HG02970 (cell line): ENCODE results near the gene SPTBN4.

Source experiments
- ATAC-seq: cut with Tn5 transposase; IDR thresholded peaks from one replicate; pipeline ENCODE4 v1.9.1; 2021; ENCODE audit warnings: mild to moderate bottlenecking, moderate library complexity, moderate number of reproducible peaks; ENCODE audit not compliant: unreplicated experiment, low FRiP score

SPTBN4 gene

DNA sequence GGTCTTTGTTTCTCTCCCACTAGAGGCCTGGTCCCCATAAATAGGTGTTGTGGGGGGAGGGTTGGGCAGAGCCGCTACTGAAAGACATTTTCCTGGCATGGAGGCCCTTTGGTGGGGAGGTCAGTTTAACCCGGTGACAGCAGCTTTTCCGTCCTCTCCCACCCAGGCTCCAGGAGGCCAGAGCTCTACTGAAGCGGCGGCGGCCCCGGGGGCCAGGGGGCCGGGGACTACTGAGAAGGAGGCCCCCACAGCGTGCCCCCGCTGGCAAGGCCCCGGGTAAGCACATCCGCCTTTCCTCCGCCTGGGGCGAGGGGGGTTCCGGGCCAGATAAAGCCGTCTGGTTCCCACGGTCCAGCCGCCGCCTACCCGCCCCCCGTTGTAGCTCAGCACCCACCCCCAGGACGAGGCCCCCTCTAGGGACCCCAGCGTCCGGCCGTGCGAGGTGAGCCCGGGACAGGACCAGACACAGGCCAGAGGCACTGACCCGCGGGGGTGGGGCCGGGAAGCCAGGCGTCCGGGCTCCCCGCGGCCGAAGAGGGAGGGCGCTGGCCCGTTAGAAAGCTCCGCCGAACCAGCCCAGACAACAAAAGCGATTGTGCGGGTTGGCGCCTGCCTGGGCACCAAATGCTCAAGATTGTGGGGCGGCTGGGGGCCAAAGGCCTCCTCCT lies 133.2 kb downstream of the SPTBN4 start:
- ATAC-seq = no peak

DNA sequence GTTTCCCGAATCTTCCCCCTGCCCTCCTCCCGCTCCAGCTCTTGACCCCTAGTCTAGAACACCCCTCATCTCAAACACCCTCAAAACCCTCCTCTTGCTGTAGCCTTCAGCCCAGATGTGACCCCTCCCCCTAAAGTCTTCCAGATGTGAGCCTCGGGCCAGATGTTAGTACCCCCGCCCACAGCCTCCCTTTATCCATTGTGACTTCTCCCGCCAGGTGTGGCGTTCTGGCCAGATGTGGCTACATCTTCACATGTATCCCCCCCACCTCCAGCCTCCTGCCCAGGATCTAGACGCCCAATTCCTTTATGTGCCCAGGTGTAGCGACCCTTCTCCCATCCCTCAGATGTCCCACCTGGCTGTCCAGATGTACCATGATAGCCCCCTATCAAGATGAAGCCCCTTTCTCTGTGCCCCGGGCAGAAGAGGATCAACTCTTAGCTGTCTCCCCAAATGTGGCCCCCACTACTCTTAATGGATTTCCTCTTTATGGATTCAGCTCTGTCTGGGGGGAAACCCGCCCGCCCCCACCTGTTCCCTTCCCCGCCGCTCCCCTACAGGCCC lies 133.9 kb downstream of the SPTBN4 start:
- no peak for ATAC-seq

DNA sequence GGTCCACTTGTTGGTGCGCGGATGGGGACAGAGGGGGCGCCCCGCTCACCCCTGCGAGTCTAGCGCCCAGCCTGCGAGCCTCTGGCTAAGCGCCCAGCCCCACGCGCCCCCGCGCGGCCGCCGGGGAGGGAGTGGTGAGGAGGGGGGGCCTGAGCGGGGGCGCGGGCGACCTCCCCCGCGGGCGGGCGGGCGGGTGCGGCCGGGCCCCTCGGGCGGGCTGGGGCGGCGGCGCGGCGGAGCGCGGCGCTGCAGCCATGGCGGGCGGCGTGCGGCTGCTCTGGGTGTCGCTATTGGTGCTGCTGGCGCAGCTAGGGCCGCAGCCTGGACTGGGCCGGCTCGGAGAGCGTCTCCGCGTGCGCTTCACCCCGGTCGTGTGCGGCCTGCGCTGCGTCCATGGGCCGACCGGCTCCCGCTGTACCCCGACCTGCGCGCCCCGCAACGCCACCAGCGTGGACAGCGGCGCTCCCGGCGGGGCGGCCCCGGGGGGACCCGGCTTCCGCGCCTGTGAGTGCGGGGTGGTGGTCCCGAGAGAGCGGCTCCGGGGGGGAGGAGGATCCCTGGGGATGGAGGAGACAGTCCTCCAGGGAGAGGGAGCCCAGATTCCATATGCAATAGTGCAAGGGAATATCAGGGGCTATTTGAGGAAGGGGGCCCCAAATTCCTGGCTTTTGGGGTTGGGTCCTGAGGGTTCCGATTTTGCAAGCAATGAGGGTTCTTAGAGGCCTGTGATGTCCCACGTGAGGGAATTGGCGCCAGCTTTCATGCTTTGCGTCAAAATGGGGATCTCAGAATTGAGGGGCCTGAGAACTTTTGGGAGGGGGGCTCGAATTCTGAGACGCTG lies 134.6 kb downstream of the SPTBN4 start, which contains the start of gene LTBP4:
LTBP4 (plus strand) TSS at position 236 of the 841 bp plus-strand sequence; CDS start at position 255, 19 bp downstream.
- ATAC-seq = no peak

DNA sequence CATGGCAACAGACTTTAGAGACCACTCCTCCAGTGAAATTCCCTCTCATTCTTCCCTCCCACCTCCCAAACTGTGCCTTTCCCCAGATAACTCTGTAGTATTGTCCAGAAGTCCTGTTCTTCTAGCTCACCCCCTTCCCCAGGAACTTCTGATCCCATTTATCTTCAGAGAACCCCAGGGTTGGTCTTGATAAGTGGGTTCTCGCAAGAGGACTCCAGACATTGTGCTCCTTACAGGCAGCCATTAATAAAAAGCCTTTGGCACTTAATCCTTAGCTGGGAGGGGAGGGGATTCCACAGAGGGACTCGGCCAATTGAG lies 136.2 kb downstream of the SPTBN4 start:
- no peak for ATAC-seq

DNA sequence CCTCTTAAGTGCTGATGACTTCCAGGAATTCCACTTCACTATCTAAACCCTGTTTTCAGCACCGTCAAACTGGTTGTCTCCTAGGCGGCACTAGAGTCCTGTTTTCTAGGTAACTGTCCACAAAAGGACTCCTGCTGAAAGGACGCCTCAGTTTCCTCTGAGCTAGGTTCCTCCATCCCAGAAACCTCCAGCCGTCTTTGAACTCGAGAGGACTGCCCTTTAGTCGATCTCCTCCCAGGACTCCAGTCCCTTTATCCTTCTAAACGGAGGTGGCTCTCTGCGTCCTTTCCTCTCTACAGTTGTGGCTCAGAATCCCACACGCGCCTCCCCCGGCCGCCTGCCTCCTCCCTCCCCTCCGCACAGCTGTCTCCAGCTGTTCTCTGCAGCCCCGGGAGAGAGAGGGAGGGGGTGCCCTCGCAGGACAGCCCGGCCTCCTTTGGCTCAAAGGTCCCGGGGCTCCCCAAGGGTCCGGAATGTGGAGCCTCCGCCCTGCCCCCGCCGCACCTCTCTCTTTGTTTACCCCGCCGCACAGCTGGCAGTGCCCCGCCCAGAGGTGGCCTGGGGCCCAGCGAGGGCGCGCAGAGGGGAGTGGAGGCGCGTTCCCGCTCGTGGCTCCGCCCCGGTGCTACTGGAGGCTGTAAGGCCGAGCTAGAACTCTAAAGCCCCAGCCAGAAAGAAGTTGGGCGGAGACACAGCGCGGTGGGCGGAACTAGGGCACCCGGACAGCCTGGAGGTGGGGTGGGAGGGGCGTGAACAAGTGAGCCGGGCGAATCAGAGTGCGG lies 136.8 kb downstream of the SPTBN4 start:
- peak; percentile 80 for ATAC-seq

DNA sequence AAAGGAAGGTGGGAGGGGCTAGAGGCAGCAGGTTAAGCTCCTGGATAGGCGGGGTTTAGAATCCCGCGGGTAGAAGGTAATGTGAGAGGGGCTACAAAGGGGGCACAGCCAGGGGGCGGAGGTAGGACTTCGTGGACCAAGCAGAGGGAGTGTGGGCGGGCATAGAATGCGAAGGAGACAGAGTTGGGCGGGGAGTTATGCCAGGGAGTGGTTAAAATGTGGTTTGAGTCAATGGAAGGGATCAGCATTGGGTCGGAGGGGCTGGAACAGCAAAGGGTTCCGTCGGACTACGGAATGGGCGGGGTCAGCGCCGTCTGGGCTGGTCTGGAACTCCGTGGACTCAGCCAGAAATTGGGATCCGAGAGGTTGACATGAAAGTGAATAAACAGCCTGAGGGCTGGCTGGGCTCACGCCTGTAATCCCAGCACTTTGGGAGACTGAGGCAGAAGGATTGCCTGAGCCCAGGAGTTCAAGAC lies 137.4 kb downstream of the SPTBN4 start:
- no peak for ATAC-seq

DNA sequence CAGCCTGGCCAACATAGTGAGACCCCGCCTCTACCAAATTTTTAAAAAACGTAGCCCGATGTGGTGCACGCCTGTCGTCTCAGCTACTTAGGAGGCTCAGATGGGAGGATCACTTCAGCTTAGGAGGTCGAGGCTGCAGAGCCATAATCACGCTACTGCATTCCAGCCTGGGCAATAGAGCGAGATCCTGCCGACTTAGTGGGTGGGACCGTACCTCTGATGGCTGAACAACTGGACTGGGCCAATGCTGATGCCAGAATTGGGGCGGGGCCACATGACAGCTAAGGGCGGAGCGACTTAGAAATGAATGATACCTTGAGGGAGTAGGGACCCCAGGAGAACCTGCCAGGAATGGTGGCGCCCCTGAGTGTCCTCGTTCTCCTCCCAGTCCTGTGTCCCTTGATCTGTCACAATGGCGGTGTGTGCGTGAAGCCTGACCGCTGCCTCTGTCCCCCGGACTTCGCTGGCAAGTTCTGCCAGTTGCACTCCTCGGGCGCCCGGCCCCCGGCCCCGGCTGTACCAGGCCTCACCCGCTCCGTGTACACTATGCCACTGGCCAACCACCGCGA lies 137.9 kb downstream of the SPTBN4 start:
- no peak for ATAC-seq

DNA sequence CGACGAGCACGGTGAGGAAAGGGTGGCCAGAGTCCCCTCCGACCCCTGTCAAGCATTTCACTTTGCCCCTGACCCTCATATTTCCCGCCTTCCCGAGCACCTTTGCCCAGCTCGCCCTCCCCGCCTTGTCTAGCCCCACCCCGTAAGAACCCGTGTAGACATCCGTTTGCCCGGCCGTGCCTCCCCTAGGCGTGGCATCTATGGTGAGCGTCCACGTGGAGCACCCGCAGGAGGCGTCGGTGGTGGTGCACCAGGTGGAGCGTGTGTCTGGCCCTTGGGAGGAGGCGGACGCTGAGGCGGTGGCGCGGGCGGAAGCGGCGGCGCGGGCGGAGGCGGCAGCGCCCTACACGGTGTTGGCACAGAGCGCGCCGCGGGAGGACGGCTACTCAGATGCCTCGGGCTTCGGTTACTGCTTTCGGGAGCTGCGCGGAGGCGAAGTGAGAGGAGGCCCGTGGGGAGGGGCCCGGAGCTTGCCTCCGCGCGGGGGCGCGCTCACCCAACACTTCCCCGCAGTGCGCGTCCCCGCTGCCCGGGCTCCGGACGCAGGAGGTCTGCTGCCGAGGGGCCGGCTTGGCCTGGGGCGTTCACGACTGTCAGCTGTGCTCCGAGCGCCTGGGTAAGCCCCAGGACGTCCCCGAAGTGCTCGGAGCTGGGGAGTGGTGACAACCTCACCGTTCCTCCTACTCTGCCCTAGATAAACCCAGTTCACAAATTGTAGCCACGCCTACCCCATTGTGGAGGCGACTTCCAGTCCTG lies 138.6 kb downstream of the SPTBN4 start:
- ATAC-seq = no peak

DNA sequence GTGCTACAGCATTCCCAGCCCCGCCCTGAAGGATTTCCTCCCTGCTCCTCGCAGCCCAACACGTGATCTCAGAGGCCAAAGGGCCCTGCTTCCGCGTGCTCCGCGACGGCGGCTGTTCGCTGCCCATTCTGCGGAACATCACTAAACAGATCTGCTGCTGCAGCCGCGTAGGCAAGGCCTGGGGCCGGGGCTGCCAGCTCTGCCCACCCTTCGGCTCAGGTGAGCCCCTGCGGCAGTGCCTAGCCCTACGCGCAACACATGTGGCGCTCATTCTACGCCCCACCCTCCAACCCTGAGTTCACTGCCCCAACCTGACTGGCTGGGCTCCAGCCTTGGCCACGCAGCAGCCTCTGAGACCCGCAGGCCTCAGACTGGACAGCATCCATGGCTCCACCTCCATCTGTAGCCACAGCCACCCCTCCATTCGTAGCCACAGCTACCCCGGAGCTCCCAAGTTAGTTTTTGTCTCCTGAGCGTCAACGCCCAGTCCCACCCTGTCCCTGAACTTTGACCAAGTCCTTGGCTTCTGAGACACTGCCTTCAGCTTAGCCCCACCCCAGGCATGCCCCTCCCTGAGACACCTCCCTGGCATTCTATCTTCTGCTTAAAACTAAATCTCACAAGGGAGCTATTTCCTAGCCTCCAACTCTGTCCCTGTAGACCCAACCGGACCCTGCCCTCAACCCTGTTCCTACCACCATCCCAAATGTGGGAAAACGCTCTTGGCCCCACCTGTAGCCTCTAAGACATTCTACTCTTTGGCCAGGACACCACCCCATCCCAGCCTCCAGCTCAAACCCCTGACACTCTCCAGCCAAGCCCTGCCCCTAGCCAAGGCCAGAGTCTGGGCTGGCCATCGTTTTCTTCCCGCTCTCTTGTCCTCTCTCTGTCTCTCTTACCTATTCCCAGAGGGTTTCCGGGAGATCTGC lies 140.8 kb downstream of the SPTBN4 start:
- no peak for ATAC-seq

DNA sequence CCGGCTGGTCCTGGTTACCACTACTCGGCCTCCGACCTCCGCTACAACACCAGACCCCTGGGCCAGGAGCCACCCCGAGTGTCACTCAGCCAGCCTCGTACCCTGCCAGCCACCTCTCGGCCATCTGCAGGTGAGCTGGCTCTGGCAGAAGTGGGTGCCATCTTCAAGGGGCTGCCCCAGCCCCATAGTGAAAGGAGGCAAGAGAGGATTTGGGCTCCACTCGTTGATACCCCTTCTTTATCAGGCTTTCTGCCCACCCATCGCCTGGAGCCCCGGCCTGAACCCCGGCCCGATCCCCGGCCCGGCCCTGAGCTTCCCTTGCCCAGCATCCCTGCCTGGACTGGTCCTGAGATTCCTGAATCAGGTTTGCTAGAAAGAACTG lies 141.4 kb downstream of the SPTBN4 start:
- no peak for ATAC-seq

DNA sequence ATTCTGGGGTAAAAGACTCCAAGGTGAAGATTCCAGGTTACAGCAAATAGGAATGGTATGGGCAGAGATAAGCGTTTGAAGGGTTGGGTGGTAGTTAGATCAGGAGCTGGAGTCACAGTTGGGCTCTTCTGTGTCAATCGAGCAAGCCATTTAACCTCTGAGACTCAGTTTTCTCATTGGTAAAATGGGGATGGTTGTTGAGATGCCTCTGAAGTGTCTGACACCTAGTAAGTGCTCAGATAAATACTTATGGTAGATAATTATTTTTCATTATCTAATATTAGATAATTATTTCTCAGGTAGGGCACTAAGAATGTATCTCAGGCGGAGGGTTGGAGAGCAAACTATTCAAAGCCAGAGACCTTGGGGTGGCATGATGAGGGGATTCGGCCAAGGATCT lies 142.2 kb downstream of the SPTBN4 start:
- no peak for ATAC-seq

DNA sequence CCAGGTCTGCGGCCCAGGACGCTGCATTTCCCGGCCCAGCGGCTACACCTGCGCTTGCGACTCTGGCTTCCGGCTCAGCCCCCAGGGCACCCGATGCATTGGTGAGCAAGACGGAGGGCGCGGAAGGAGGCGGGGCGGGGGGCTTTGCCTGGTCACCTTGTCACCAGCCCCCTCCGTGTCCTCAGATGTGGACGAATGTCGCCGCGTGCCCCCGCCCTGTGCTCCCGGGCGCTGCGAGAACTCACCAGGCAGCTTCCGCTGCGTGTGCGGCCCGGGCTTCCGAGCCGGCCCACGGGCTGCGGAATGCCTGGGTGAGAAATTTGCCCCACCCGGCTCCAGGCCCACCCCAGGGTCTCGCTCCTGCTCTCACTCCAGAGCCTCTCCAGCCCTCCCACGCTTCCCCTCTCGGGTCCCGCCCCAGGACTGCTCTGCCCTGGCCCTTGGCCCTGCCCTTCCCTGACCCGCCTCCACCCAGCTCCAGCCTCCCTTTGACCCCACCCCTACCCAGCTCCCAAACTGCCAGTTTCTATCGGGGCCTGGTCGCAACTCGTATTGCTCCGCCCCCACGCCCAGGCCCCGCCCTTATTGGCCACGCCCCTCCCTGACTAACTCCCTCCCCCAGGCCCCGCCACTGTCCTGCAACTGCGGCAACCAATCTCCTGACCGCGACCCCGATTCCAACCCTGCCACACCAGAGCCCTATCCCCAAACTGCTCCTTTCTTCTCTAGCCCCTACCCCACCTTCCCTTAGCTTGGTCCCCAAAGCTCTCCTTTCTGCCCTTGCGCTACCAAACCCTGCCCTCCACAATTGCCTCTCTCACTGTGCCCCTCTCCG lies 143.0 kb downstream of the SPTBN4 start:
- ATAC-seq = peak; percentile 53

DNA sequence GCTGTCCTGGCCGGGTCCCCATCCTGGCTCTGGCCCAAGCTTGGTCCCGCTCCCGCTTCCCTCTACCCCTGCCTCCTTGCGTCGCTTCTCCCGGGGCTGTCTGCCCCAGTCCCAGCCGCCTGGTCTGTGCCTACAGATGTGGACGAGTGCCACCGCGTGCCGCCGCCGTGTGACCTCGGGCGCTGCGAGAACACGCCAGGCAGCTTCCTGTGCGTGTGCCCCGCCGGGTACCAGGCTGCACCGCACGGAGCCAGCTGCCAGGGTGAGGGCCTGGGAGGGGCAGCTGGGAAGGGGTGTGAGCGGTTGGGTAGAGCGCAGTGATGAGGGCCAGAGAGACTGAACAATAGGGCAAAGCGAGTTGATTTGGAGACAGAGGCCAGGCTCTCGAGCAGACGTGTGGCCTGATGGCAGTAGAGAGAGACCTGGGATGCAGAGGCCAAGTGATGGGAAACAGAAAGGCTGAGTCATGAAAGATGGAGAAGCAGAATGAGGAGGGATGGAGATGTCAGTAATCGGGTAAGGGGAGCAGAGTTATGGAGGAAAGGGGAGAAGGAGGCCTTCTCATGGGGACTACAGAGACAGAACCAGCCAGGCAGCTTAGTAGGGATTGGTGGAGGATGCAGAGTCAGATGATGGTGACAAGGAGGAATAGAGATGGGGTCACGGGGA lies 143.7 kb downstream of the SPTBN4 start:
- ATAC-seq = no peak

DNA sequence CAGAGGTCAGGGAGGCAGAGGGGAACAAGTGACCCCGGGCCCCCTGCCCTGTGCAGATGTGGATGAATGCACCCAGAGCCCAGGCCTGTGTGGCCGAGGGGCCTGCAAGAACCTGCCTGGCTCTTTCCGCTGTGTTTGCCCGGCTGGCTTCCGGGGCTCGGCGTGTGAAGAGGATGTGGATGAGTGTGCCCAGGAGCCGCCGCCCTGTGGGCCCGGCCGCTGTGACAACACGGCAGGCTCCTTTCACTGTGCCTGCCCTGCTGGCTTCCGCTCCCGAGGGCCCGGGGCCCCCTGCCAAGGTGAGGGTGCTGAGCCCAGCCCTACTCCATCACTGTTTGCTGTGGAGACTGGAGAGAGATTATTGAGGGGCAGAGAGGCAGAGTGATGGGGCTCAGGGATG lies 144.3 kb downstream of the SPTBN4 start:
- ATAC-seq = no peak

DNA sequence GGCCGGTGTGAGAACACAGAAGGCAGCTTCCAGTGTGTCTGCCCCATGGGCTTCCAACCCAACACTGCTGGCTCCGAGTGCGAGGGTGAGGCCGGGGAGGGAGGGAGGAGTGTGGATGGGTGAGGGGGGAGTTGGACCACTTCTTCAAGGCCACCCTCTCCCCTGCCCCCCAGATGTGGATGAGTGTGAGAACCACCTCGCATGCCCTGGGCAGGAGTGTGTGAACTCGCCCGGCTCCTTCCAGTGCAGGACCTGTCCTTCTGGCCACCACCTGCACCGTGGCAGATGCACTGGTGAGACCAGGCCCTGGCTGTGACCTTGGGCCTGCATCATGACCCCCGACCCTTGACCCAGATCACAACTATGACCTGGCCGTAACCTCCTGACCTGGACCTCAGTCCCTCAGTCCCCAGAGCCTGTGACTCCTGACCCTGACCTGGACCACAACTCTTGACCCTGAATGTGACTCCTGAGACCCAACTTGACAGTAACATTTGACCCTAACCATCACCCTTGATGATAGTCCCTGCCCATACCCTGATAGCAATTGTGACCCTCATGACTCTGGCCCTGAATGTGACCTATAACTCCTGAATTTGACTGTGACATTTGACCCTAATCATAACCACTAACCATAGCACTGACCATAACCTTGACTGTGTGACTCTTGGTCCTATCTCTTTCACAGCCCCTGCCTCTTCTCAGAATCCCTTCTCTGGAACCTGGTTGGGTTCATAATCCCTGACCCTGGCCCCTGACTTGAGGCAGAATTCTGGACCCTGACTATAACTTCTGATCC lies 145.3 kb downstream of the SPTBN4 start:
- no peak for ATAC-seq

DNA sequence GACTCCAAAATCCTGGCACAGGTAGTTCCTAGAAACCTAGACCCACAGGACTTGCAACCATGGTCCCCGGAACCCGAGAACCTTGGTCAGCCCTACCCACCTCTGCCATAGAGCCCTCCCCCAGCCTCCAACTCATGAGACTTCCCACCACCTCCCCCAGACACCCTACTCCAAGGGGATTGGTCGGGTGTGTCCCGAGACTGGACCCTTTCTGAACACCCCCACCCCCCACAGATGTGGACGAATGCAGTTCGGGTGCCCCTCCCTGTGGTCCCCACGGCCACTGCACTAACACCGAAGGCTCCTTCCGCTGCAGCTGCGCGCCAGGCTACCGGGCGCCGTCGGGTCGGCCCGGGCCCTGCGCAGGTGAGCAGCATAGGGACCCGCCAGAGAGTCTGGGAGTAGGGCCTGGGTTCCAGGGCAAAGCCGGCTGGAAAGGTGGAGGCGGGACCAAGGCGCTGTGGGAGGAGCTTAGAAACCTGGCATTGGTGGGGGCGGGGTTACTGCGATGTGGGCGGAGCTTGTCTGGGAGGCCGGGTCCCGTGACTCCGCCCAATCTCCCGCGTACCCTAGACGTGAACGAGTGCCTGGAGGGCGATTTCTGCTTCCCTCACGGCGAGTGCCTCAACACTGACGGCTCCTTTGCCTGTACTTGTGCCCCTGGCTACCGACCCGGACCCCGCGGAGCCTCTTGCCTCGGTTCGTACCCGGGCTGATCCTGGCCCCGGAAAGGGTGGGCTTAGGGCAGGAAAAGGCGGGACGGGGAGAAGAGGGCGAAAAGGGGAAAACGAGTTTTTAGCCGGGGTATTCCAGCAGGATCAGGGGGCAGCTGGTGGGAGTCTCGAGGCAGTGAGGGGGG lies 146.3 kb downstream of the SPTBN4 start:
- ATAC-seq = no peak
